ENCODE measurements around the gene GLYR1. TPM values are rescaled to one million over a fixed set of nuclear protein-coding genes. Genes with fewer than 3 reads are reported as not detected.

The GLYR1 gene
- total and polyA plus RNA-seq, 2 experiments from 2014 or later: 59.9 to 105 TPM

DNA sequence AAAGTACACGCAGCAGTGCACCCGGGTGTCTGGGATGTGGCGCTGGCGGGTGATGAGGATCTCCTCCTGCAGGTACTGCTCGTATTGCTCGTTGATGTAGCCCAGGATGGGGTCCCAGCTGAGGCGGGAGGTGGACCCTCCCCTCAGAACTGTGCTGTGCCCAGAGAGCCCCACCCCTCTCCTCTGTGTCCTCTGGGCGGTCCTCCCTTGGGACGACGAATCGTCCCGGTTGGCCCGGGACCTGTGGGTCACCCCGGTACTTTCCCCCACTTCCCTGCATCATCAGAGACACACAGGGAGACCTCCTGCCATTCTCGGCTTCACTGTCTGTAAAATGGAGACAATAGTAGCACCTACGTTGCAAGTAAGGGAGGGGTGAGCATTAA, 63.1 kb downstream of the GLYR1 start (continued):
- TF ChIP-seq, protein P1, sequence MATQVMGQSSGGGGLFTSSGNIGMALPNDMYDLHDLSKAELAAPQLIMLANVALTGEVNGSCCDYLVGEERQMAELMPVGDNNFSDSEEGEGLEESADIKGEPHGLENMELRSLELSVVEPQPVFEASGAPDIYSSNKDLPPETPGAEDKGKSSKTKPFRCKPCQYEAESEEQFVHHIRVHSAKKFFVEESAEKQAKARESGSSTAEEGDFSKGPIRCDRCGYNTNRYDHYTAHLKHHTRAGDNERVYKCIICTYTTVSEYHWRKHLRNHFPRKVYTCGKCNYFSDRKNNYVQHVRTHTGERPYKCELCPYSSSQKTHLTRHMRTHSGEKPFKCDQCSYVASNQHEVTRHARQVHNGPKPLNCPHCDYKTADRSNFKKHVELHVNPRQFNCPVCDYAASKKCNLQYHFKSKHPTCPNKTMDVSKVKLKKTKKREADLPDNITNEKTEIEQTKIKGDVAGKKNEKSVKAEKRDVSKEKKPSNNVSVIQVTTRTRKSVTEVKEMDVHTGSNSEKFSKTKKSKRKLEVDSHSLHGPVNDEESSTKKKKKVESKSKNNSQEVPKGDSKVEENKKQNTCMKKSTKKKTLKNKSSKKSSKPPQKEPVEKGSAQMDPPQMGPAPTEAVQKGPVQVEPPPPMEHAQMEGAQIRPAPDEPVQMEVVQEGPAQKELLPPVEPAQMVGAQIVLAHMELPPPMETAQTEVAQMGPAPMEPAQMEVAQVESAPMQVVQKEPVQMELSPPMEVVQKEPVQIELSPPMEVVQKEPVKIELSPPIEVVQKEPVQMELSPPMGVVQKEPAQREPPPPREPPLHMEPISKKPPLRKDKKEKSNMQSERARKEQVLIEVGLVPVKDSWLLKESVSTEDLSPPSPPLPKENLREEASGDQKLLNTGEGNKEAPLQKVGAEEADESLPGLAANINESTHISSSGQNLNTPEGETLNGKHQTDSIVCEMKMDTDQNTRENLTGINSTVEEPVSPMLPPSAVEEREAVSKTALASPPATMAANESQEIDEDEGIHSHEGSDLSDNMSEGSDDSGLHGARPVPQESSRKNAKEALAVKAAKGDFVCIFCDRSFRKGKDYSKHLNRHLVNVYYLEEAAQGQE (IDR thresholded peaks at IDR 0.05; ENCODE audit: unreplicated experiment): no peak
- TF ChIP-seq JUNB (IDR thresholded peaks at IDR 0.05; ENCODE audit: unreplicated experiment): no peak

DNA sequence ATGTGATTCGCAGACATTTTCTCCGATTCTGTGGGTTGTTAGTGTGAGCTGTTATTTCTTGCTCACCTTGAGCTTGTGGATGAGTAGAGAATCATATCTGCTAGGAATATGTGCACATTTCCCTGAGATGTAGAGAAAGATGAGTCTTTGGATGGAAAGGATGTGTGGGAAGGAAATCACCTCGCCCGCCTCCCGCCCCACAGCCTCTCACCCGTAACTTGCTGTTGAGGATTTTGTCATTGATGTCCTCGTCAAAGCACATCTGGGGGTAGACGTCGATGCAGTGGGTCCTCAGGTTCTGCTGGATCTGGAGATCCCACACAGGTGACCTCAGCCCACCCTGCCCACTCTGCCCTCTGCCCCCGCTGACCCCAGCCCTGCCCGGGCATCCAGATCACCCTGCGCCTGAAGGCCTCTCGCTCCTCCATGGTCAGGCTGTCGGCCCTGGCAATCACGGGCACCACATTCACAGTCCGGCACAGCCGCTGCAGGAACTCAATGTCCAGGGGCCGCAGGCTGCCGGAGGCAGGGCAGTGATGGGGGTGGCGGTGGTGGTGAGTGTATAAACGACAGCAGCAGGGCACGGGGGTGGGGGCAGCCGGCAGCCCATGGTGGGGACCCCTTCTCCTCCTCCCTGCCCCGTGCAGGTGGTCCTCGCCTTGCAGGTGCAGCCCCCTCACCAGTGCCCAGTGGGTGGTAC, 63.7 kb downstream of the GLYR1 start:
- H3K9me2 ChIP-seq (ENCODE audit: insufficient read depth): no peaks in the 10 kb centered on the region
- H3K36me3 ChIP-seq (ENCODE audit: insufficient read depth): no peaks in the 10 kb centered on the region
- Mint-ChIP-seq H3K4me1 (peaks cover 9% of the 10 kb centered on the region), H3K27ac (no peak overlapping the region), H3K27me3 (ENCODE audit: insufficient read depth, low read depth, poor library complexity) (peaks cover 28% of the 10 kb centered on the region), H3K9me3 (peaks cover 2% of the 10 kb centered on the region; the same call in 2 of the 3 replicates), H3K36me3 (ENCODE audit: low read depth) (peaks cover 19% of the 10 kb centered on the region), H3K4me3 (no peak overlapping the region; the same call in 2 of the 3 replicates)
- DNase-seq (ENCODE audit: low spot score) (no peak), ATAC-seq (no peak)
- no peak overlapping the region for H3K27ac ChIP-seq (ENCODE audit: low read depth)
- H2AFZ ChIP-seq: no peak overlapping the region
- H3K4me2 ChIP-seq: no peak overlapping the region
- H3K27me3 ChIP-seq (ENCODE audit: insufficient read depth): no peaks in the 10 kb centered on the region
- H3K4me1 ChIP-seq (ENCODE audit: insufficient read depth): peaks cover 6% of the 10 kb centered on the region; the same call in 1 of the 2 replicates
- no peak overlapping the region for H3K4me3 ChIP-seq
- no peaks in the 10 kb centered on the region for H3F3A ChIP-seq (replicated peaks; ENCODE audit: low read depth)
- H3K79me2 ChIP-seq (replicated peaks; ENCODE audit: insufficient read depth): no peaks in the 10 kb centered on the region
- TF ChIP-seq, protein P2, sequence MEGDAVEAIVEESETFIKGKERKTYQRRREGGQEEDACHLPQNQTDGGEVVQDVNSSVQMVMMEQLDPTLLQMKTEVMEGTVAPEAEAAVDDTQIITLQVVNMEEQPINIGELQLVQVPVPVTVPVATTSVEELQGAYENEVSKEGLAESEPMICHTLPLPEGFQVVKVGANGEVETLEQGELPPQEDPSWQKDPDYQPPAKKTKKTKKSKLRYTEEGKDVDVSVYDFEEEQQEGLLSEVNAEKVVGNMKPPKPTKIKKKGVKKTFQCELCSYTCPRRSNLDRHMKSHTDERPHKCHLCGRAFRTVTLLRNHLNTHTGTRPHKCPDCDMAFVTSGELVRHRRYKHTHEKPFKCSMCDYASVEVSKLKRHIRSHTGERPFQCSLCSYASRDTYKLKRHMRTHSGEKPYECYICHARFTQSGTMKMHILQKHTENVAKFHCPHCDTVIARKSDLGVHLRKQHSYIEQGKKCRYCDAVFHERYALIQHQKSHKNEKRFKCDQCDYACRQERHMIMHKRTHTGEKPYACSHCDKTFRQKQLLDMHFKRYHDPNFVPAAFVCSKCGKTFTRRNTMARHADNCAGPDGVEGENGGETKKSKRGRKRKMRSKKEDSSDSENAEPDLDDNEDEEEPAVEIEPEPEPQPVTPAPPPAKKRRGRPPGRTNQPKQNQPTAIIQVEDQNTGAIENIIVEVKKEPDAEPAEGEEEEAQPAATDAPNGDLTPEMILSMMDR (conservative IDR thresholded peaks at IDR 0.05; ENCODE audit: low read depth in 2 of 2): no peak
- TF ChIP-seq STAT1 (IDR thresholded peaks at IDR 0.05; ENCODE audit: unreplicated experiment): no peak
- no peak for TF ChIP-seq ZNF114 (CRISPR knock-in tag; IDR thresholded peaks at IDR 0.05)
- TF ChIP-seq, protein P3, sequence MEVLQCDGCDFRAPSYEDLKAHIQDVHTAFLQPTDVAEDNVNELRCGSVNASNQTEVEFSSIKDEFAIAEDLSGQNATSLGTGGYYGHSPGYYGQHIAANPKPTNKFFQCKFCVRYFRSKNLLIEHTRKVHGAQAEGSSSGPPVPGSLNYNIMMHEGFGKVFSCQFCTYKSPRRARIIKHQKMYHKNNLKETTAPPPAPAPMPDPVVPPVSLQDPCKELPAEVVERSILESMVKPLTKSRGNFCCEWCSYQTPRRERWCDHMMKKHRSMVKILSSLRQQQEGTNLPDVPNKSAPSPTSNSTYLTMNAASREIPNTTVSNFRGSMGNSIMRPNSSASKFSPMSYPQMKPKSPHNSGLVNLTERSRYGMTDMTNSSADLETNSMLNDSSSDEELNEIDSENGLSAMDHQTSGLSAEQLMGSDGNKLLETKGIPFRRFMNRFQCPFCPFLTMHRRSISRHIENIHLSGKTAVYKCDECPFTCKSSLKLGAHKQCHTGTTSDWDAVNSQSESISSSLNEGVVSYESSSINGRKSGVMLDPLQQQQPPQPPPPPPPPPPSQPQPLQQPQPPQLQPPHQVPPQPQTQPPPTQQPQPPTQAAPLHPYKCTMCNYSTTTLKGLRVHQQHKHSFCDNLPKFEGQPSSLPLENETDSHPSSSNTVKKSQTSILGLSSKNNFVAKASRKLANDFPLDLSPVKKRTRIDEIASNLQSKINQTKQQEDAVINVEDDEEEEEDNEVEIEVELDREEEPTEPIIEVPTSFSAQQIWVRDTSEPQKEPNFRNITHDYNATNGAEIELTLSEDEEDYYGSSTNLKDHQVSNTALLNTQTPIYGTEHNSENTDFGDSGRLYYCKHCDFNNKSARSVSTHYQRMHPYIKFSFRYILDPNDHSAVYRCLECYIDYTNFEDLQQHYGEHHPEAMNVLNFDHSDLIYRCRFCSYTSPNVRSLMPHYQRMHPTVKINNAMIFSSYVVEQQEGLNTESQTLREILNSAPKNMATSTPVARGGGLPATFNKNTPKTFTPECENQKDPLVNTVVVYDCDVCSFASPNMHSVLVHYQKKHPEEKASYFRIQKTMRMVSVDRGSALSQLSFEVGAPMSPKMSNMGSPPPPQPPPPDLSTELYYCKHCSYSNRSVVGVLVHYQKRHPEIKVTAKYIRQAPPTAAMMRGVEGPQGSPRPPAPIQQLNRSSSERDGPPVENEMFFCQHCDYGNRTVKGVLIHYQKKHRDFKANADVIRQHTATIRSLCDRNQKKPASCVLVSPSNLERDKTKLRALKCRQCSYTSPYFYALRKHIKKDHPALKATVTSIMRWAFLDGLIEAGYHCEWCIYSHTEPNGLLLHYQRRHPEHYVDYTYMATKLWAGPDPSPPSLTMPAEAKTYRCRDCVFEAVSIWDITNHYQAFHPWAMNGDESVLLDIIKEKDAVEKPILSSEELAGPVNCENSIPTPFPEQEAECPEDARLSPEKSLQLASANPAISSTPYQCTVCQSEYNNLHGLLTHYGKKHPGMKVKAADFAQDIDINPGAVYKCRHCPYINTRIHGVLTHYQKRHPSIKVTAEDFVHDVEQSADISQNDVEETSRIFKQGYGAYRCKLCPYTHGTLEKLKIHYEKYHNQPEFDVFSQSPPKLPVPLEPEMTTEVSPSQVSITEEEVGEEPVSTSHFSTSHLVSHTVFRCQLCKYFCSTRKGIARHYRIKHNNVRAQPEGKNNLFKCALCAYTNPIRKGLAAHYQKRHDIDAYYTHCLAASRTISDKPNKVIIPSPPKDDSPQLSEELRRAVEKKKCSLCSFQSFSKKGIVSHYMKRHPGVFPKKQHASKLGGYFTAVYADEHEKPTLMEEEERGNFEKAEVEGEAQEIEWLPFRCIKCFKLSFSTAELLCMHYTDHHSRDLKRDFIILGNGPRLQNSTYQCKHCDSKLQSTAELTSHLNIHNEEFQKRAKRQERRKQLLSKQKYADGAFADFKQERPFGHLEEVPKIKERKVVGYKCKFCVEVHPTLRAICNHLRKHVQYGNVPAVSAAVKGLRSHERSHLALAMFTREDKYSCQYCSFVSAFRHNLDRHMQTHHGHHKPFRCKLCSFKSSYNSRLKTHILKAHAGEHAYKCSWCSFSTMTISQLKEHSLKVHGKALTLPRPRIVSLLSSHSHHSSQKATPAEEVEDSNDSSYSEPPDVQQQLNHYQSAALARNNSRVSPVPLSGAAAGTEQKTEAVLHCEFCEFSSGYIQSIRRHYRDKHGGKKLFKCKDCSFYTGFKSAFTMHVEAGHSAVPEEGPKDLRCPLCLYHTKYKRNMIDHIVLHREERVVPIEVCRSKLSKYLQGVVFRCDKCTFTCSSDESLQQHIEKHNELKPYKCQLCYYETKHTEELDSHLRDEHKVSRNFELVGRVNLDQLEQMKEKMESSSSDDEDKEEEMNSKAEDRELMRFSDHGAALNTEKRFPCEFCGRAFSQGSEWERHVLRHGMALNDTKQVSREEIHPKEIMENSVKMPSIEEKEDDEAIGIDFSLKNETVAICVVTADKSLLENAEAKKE (CRISPR knock-in tag; IDR thresholded peaks at IDR 0.05): no peak
- TF ChIP-seq CREB1 (CRISPR knock-in tag; IDR thresholded peaks at IDR 0.05; ENCODE audit: low read depth): no peak
- H4K20me1 ChIP-seq (replicated peaks; ENCODE audit: insufficient read depth): no peaks in the 10 kb centered on the region

All from GM23338 (cell line).